Right renal cortex interstitium (tissue), 3 donors: ENCODE measurements around the gene DCX. TPM values are rescaled to one million over a fixed set of nuclear protein-coding genes. Genes with fewer than 3 reads are reported as not detected.
"Not testable (repeated sequence)": the region's sequence is repeated elsewhere in the genome, so short reads cannot be mapped to it uniquely, and the experiment has no call there.

Source experiments
- DNase-seq, 3 donors: peaks; one replicate each; pipeline ENCODE4 v3.0.0-alpha.2; 2013; ENCODE audit warnings: low read depth in 3 of 3, low spot score in 2 of 3
- polyA plus RNA-seq, 3 donors: library from polyadenylated mRNA; unstranded; fragments of 120-200 nt; gene quantifications; one replicate each; pipeline ENCODE4 v1.2.1, GENCODE V29; 2013; ENCODE audit not compliant: insufficient read length in 3 of 3

Gene DCX
- polyA plus RNA-seq, 3 donors, result 1.8 to 2.8 (median 1.8) TPM

- DNase-seq, result peak in 2 of 3 donors; percentile 2
Observed at GRCh38 chrX:111375747-111376146, 36.2 kb downstream of the DCX start.

GRCh38 chrX:111372086-111372485, 39.9 kb downstream of the DCX start:
- no peak for DNase-seq

DNA sequence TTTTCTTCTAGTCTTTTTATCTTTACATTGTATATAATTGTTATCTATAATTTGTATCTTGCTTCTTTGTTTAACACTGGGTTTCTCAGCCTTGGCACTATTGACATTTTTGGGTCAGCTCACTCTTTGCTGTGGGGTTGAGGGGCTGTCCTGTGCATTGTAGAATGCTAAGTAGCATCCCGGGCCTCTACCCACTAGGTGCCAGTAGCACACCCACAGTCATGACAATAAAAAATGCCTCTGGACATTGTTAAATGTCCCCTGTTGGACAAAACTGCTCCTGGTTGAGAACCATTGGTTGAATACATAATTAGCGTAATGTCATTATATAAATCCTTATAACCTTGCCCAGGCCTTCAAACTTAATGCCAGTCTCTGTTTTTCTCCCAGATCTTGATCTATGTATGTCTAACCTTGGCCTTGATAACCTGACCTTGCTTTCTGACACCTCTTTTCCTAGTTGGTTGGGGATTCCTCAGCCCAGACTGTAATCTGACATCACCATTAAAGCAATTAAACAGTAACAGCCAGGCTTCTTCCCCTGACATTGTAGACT, 46.1 kb downstream of the DCX start:
- no peak for DNase-seq

DNA sequence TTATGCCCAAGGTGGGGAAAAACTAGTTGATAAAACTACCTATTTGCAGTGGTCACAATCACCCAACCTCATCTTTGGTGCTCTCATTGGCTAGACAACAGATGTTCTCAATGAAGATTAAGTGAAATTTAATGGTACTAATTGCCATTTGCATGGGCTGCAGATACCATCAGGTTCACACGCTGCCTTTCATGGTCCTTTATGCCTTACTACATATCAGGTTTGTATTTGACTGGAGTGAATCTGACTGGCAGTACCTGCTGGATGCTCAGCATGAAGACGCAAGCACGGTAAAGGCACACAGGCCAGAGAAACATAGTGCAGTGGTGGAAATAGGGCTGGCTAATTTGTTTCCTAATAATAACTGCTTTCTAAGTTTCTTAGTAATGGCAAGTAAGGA, 48.3 kb downstream of the DCX start:
- no peak for DNase-seq

DNA sequence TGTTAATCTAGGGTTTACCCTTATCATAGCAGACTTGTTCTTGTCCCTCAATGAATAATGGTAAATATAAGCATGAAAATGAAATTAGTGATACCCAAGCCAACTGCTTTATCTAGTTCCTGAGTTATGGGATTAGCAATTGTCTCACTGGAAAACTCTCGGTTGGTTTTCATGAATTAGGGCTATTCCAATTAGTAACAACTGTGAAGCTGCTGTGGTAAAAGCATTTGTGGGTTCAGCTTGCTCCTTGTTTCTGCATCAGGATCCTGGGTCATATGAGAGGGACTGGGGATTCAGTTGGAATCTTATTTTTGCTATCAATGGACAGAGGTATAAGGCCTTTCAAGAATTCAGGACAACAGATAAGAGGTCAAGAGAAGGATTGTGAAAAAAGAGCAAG, 50.2 kb downstream of the DCX start:
- no peak for DNase-seq

DNA sequence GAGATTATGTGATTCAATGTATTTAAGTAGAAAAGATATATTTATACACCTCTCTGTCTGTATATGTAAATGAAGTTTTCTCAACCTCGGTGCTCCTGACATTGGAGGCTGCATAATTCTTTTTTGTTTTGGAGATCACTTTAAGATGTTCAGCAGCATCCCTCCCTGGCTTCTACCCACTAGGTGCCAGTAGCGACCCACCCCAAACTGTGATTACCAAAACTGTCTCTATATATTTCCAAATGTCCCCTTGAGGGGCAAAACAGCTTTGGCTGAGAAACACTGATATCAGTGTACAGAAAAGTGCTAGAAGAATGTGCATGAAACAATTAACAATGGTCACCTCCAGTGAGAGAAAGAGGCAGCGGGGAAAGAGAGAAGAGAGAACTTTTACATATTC, 51.2 kb downstream of the DCX start:
- no peak for DNase-seq

GRCh38 chrX:111355523-111356115, 56.4 kb downstream of the DCX start:
- no peak for DNase-seq

DNA sequence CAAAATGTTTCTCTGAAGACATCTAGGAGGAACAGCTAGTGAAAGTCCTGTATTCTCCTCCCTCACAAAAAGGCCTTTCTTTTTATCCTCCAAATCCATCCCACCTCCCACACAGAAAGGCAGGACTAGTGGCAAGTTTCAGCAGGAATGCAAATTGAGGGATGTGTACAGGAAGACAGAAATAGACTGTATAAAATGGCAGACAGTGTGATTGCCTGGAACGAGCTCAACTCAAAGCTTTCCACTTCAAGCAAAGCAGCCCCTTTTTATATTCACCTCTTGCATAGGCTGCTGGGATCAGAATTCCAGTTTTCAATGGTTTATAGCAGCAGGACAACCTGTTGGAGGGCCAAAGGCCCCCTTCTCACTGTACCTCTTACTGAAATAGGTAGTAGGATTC, 57.5 kb downstream of the DCX start:
- no peak for DNase-seq

- DNase-seq, result no peak
Observed at GRCh38 chrX:111353793-111354192, 58.2 kb downstream of the DCX start.

DNA sequence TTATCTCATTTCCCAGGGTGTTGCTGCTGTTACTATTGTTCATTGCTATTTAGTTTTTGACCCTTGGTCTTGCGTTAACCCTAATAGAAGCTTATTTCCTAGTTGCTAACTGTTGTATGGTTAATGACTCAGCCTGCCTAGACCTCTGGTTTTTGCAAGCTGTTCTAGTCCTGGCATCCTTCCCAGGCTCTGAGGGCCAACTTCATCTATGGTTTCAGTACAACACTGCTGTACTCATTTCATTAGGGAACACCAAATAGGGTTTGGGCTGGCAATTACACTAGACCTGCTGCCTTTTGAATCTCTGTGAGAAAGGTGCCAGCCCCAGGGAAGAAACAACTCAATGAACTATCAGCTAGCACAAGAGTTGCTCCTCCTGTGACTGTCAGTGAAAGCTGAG, 59.6 kb downstream of the DCX start:
- DNase-seq, result no peak

DNA sequence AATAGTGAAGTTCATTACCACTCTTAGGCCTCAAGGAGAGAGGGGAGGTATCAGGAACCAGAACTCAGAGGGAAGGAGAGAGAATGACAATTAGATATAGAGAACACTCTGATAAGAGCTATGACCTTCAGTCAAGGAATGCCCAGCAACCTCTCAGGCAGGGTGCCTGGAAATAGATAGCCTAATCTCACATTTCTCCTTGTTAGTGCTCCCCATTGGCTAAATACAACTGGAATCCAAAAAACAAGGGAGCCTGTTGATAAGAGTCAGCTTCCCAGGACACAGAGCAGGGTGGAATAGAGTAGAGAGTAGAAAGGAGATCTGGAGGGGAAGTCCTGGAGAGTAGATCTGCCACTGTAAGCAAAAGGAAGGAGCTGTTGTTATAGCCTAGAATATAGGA, 62.1 kb downstream of the DCX start:
- no peak for DNase-seq

DNA sequence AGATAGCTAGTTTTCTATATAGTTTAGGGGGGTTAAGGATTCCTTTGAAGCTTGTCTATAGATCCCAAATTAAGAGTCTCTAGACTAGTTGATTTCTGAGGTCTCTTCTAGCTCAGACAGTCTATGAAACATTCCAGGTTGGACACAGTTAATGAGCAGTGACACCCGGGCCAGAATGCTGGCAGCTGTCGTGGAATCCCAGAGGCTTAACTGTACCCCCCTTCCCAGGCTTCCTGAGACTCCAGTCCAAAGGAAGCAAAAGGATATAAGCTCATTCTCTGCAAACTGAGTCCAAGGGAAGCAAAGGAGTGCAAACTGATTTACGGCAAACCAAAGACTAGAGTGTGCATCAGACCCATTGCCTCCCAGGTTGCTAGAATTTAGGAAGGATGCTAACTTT, 62.9 kb downstream of the DCX start:
- DNase-seq, result no peak

DNA sequence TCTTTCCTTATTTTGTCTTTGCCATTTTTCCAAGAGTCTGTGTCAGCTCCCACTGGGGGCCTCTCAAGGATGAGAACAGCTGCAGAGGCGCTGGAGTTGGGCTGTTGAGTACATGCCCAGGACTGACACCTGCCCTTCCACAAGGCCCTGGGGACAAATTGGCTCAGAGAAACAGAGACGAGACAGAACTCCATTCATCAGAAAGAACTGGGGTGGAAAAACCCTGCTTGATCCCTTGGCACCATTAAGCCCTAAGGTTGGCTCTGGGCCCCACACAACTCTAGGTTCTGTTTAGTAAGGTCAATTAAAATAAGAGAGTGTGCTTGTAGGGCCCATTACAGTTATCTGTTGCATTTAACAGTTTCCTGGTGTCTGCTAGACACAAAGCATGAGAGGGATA, 63.6 kb downstream of the DCX start:
- no peak for DNase-seq

DNA sequence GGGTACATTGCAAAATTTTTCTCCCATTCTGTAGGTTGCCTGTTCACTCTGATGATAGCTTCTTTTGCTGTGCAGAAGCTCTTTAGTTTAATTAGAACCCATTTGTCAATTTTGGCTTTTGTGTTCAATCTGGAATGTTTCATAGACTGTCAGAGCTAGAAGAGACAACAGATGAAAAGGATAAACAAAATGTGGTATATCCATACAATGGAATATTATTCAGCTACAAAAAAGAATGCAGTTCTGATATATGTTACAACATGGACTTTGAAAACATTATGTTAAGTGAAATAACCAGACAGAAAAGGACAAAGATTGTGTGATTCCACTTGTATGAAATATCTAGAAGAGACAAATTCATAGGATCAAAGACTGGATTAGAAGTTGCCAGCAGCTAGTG, 65.8 kb downstream of the DCX start:
- not testable (repeated sequence) for DNase-seq

- DNase-seq, result no peak
Observed at GRCh38 chrX:111340054-111340453, 71.9 kb downstream of the DCX start.

DNA sequence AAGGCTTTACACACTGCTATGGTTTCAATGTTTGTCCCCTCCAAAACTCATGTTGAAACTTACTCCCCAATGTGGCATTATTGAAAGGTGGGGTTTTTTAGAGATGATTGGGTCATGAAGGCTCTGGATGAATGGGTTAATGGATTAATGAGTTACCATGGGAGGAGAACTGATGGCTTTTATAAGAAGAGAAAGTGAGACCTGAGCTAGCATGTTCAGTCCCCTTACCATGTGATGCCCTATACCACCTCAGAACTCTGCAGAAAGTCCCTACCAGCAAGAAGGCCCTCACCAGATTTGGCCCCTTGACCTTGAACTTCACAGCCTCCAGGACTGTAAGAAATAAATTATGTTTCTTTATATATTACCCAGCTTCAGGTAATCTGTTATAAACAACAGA, 72.8 kb downstream of the DCX start:
- DNase-seq, result no peak

DNA sequence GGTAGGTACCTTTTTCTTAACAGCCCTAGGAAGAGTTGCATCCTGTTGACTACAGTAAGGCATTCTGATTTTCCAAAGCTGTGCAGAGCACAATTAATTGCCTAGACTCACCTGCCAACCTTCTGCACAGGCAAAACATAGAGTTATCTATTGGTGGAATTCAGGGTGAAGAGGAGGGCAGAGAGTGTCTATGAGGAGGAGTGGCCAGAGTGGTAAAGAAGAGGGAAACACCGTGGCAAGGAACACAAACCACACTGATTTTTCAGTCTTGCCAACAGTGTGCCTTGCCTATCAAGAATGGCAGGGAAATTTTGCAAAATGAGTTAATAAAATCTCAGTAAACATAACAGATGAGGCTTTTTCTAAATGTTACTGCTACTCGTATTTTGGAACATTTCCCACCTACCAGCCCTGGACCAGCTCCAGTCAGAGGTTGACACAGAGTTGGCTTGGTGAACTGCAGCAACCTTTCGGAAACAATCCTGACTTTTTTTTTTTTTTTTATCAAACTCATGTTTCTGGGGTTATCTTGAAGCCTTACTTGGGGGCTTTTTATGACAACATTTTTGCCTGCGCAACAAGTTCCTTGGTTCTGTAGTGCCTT, 73.8 kb downstream of the DCX start:
- no peak for DNase-seq

DNA sequence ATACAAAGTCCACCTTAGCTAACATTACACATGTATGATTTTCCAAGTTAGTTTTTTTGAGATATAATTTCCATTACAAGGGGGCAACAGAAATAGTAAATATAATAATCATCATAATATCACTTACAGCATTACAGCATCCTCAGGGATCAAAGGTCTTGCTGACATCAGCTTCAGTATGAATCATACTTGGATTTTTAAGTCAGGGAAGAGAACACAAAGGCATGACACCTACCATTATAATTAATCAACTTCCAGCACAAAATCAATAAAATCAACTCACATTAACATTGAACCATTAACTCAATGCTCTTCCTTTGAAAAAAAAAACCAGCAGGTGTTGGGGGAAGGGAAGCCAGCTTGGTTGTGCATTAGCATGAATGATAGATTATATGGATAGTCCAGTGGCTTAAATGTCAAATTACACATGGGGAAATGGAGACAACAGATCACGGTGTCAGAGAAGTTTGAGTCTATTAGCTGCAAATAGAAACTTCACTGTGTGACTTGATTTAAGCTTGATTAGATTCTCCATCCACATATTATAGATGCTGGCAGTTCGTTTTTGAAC, 74.8 kb downstream of the DCX start:
- no peak for DNase-seq

- DNase-seq, result no peak
Observed at GRCh38 chrX:111336141-111336540, 75.9 kb downstream of the DCX start.

DNA sequence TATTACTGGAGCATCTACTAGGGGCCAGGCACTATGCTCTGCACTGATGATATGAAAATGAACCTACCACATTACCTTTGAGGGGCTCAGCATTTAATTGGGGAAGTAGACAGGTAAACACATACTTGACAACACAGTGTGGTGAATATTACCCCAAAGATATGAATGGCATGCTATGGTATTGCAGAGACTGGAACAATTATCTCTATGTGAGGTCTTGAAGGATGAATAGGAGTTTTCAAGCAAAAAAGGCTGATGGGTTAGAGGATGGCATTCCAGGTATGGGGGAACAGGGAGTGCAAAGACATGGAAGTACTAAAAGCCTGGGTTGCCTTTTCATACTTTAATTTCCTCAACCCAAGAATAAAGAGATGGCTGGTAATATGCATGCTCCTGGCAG, 82.6 kb downstream of the DCX start:
- no peak for DNase-seq

- DNase-seq, result no peak
Observed at GRCh38 chrX:111328858-111329257, 83.1 kb downstream of the DCX start.

DNA sequence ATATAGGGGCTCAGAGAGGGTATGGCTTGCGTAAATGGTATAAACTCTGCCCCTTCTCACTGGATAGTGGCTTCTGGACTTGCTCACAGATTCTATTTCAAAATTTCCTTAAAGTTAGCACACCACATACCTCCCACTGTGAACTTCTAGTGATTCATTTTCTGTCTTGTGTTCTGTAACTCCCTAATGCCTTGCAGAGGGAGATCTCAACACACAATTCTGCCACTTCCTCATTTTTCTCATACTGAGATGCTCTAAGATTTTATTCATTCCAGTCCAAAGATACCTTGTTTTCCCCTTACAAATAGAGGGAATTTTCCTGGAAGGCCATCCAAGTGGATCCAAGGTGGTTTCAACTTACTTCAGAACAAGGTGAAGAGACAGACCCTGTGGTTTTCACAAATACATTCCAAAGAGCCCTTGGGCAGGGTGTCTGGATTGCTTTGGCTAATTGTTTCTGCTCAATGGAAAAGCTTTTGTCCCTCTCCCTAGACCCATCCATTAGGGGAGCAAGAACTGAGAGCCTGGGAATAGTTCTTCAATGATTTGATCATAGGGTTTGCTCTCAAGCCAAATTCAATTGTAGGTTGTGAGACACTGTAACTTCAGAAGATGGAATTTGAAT, 89.6 kb downstream of the DCX start:
- DNase-seq, result no peak
